ENCODE measurements around the gene FRRS1L.

GRCh38 chr9:109149089-109149488 is 18.0 kb downstream of the FRRS1L start:
- TF ChIP-seq CTCF (IDR thresholded peaks at IDR 0.05) (no peak), POLR2A (IDR thresholded peaks at IDR 0.05) (no peak), EP300 (IDR thresholded peaks at IDR 0.05) (no peak), POLR2AphosphoS5 (IDR thresholded peaks at IDR 0.05) (no peak)
